Right lobe of liver (tissue), 4 donors: Measurements from ENCODE around the gene ZNF282.

Source experiments
- CTCF ChIP-seq, 4 donors: fragments of 200-600 bp in 3 of 4; fragments of 450-650 bp in 1 of 4; IDR thresholded peaks; one replicate each; pipeline versions ENCODE4 v1.5.1 to v1.8.0; 2016 to 2022; ENCODE audit warnings: antibody characterized with exemption in 4 of 4, mild to moderate bottlenecking in 2 of 4
- POLR2A ChIP-seq: fragments of 450-650 bp; IDR thresholded peaks from one replicate; pipeline ENCODE4 v1.6.1; 2017; ENCODE audit warnings: antibody characterized with exemption, mild to moderate bottlenecking
- donor health status: DM: no; HTN: no; CAD: no.
- donor health status: DM: no; HTN: no; CAD: no.
- donor health status: DM: no; HTN: yes; CAD: no.

DNA sequence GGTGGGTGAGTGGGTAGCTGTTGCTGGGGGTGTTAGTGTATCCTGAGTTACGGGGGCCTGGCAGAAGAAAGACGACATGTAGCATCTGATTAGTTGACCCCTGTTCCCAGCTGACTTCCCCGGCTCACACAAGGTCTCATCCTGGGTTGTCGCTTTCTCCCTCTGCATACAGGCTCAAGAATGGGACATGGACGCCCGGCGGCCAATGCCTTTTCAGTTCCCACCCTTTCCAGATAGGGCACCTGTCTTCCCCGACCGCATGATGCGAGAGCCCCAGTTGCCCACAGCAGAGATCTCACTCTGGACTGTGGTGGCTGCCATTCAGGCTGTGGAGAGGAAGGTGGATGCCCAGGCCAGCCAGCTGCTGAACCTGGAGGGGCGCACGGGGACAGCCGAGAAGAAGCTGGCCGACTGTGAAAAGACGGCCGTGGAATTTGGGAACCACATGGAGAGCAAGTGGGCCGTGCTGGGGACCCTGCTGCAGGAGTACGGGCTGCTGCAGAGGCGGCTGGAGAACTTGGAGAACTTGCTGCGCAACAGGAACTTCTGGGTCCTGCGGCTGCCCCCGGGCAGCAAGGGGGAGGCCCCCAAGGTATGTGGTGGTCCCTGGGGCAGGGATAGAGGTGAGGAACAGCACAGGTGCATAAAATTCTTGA lies 2.9 kb downstream of the ZNF282 start:
- TF ChIP-seq CTCF (IDR thresholded peaks at IDR 0.05) (no peak), POLR2A (no peak)
